PC-3 (cell line): ENCODE data around the gene GABBR2. TPM values are rescaled to one million over a fixed set of nuclear protein-coding genes. Genes with fewer than 3 reads are reported as not detected.

Source experiments
- ATAC-seq: fragments of 200-7000 bp; cut with Tn5 transposase; 2 replicates; pipeline ENCODE4 v1.9.1; 2020; ENCODE audit warnings: mild to moderate bottlenecking, moderate library complexity
- BruUV-seq: library from RNA; stranded (reverse); fragments of 400-500 nt; replicated peaks from 2 replicates; lab custom pipeline; 2021; lab: Mats Ljungman, UMichigan
- CTCF ChIA-PET: fragments of 300-600 bp; sonication (Branson Sonifier 250); formaldehyde crosslinking; loops from one replicate; lab custom pipeline; 2022; ENCODE audit warnings: antibody characterized with exemption; lab: Charles Lee
- POLR2A ChIA-PET: fragments of 300-600 bp; sonication (Branson Sonifier 250); formaldehyde crosslinking; loops from one replicate; lab custom pipeline; 2022; ENCODE audit warnings: antibody characterized with exemption; ENCODE audit not compliant: unreplicated experiment; lab: Charles Lee
- DNase-seq: peaks from one replicate; pipeline ENCODE4 v3.0.0-alpha.2; 2015
- H2AFZ ChIP-seq: fragments of 300-600 bp; sonication (generic); 2 replicates; pipeline ENCODE4 v1.6.0; 2016; ENCODE audit warnings: antibody characterized with exemption, low read length
- H3F3A ChIP-seq: fragments of 300-600 bp; sonication (generic); one replicate; pipeline ENCODE4 v1.6.0; 2017; ENCODE audit warnings: antibody characterized with exemption, low read length, control low read depth, mild to moderate bottlenecking; ENCODE audit not compliant: unreplicated experiment
- H3K27ac ChIP-seq: fragments of 300-600 bp; sonication (generic); 2 replicates; pipeline ENCODE4 v1.5.1; 2016; ENCODE audit warnings: mild to moderate bottlenecking, low read length
- H3K27me3 ChIP-seq: fragments of 300-600 bp; sonication (generic); 2 replicates; pipeline ENCODE4 v1.6.1; 2016; ENCODE audit warnings: low read length, mixed read lengths
- H3K36me3 ChIP-seq: fragments of 300-600 bp; sonication (generic); 2 replicates; pipeline ENCODE4 v1.6.1; 2016; ENCODE audit warnings: low read depth, mixed run types, low read length, mixed read lengths
- H3K4me1 ChIP-seq: fragments of 300-600 bp; sonication (generic); 2 replicates; pipeline ENCODE4 v1.5.1; 2016; ENCODE audit warnings: low read length; ENCODE audit not compliant: insufficient read depth
- H3K4me2 ChIP-seq: fragments of 300-600 bp; sonication (generic); 2 replicates; pipeline ENCODE4 v1.6.0; 2016; ENCODE audit warnings: low read length
- H3K4me3 ChIP-seq: fragments of 300-600 bp; sonication (generic); 2 replicates; pipeline ENCODE4 v1.5.1; 2016; ENCODE audit warnings: mild to moderate bottlenecking, low read length, mixed read lengths
- H3K79me2 ChIP-seq: fragments of 300-600 bp; sonication (generic); 2 replicates; pipeline ENCODE4 v1.6.1; 2017; ENCODE audit warnings: low read length, mixed read lengths
- H3K9ac ChIP-seq: fragments of 300-600 bp; sonication (generic); 2 replicates; pipeline ENCODE4 v1.6.0; 2016; ENCODE audit warnings: mild to moderate bottlenecking, low read length
- H3K9me2 ChIP-seq: fragments of 300-600 bp; sonication (generic); replicated peaks from 2 replicates; pipeline ENCODE4 v1.6.1; 2016; ENCODE audit warnings: mixed run types, low read length, mixed read lengths
- H3K9me3 ChIP-seq: fragments of 300-600 bp; sonication (generic); 2 replicates; pipeline ENCODE4 v1.6.1; 2016; ENCODE audit warnings: low read length, mixed read lengths
- H4K20me1 ChIP-seq: fragments of 300-600 bp; sonication (generic); 2 replicates; pipeline ENCODE4 v1.6.1; 2016; ENCODE audit warnings: low read length, mixed read lengths
- EZH2 ChIP-seq: fragments of 300-600 bp; sonication (generic); IDR thresholded peaks from one replicate; pipeline ENCODE4 v1.6.1; 2017; ENCODE audit warnings: antibody characterized with exemption, mild to moderate bottlenecking, low read length; ENCODE audit not compliant: unreplicated experiment
- EZH2phosphoT487 ChIP-seq: fragments of 300-600 bp; sonication (generic); IDR thresholded peaks from 2 replicates; pipeline ENCODE4 v1.6.1; 2018; ENCODE audit warnings: mild to moderate bottlenecking, antibody characterized with exemption, low read length, borderline replicate concordance
- intact Hi-C: fragments of 100-400 bp; cut with micrococcal nuclease; formaldehyde crosslinking; loops from 2 replicates; pipeline ENCODE4 v1.9.0; 2023
- total RNA-seq: library from RNA; depleted of rRNA; stranded (reverse); fragments of >200 nt; gene quantifications from 2 replicates; pipeline ENCODE4 v1.2.3, GENCODE V29; 2014
- TF ChIP-seq, protein P1 (sequence below): fragments of 300-600 bp; sonication (generic); conservative IDR thresholded peaks from 2 replicates; pipeline ENCODE4 v1.5.1; 2017; ENCODE audit warnings: antibody characterized with exemption, low read depth, mild to moderate bottlenecking, low read length

Gene GABBR2
- total RNA-seq, 1 experiment from 2014 or later = 0.44 TPM

- H3K27ac ChIP-seq = no peak overlapping the region
- ChIA-PET CTCF (no interaction called here), POLR2A (no interaction called here)
- H3K9me2 ChIP-seq = no peaks in the 10 kb centered on the region
- TF ChIP-seq EZH2 = no peak
- TF ChIP-seq EZH2phosphoT487 = no peak
- TF ChIP-seq, protein P1, sequence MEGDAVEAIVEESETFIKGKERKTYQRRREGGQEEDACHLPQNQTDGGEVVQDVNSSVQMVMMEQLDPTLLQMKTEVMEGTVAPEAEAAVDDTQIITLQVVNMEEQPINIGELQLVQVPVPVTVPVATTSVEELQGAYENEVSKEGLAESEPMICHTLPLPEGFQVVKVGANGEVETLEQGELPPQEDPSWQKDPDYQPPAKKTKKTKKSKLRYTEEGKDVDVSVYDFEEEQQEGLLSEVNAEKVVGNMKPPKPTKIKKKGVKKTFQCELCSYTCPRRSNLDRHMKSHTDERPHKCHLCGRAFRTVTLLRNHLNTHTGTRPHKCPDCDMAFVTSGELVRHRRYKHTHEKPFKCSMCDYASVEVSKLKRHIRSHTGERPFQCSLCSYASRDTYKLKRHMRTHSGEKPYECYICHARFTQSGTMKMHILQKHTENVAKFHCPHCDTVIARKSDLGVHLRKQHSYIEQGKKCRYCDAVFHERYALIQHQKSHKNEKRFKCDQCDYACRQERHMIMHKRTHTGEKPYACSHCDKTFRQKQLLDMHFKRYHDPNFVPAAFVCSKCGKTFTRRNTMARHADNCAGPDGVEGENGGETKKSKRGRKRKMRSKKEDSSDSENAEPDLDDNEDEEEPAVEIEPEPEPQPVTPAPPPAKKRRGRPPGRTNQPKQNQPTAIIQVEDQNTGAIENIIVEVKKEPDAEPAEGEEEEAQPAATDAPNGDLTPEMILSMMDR = no peak
- no peak overlapping the region for H3K9ac ChIP-seq
- no peaks in the 10 kb centered on the region for H3F3A ChIP-seq
- no peak for DNase-seq
- H2AFZ ChIP-seq = no peak overlapping the region
- H3K27me3 ChIP-seq = no peaks in the 10 kb centered on the region
- ATAC-seq = no peak
- H3K79me2 ChIP-seq = no peaks in the 10 kb centered on the region
- H4K20me1 ChIP-seq = no peaks in the 10 kb centered on the region
- H3K4me1 ChIP-seq = peaks cover 8% of the 10 kb centered on the region
- no peak overlapping the region for H3K4me2 ChIP-seq
- no peaks in the 10 kb centered on the region for H3K9me3 ChIP-seq
- intact Hi-C loops = no loop called here
- H3K4me3 ChIP-seq = no peak overlapping the region
- BruUV-seq = no TSS peak
- H3K36me3 ChIP-seq = no peaks in the 10 kb centered on the region
Observed at GRCh38 chr9:98570663-98571440, 137.9 kb downstream of the GABBR2 start.

DNA sequence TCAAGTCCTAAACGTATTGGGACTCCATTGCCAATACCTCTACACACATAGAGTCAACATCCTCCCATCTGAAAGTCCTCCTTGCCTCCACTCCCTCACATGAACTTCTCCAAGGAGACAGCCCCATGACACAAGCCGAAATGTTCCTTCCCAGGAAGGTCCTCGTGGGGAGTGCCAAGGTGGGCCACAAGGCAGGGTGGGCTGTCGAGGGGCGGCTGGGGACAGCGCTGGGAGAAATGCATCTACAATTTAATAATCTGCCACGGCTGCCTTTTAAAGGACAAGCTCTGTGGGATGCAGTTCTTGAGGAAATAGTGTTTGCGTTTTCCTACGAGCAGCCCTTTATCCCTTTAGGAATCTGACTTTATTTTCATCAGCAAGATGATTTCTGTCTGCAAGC is 138.7 kb downstream of the GABBR2 start:
- CTCF ChIA-PET = no interaction called here
- TF ChIP-seq EZH2phosphoT487 (no peak), EZH2 (no peak)
- TF ChIP-seq, protein P1 = no peak
- ATAC-seq = no peak
- no peak overlapping the region for H3K9ac ChIP-seq
- H3K27me3 ChIP-seq = no peaks in the 10 kb centered on the region
- H3K4me1 ChIP-seq = peaks cover under 1% of the 10 kb centered on the region; the same call in 1 of the 2 replicates
- H3K4me2 ChIP-seq = no peak overlapping the region
- H3F3A ChIP-seq = no peaks in the 10 kb centered on the region
- H3K27ac ChIP-seq = no peak overlapping the region
- POLR2A ChIA-PET = no interaction called here
- no peaks in the 10 kb centered on the region for H4K20me1 ChIP-seq
- no peak overlapping the region for H3K4me3 ChIP-seq
- no TSS peak for BruUV-seq
- intact Hi-C loops = no loop called here
- H3K36me3 ChIP-seq = no peaks in the 10 kb centered on the region
- no peaks in the 10 kb centered on the region for H3K9me3 ChIP-seq
- no peak for DNase-seq
- no peaks in the 10 kb centered on the region for H3K9me2 ChIP-seq
- H2AFZ ChIP-seq = no peak overlapping the region
- no peaks in the 10 kb centered on the region for H3K79me2 ChIP-seq

DNA sequence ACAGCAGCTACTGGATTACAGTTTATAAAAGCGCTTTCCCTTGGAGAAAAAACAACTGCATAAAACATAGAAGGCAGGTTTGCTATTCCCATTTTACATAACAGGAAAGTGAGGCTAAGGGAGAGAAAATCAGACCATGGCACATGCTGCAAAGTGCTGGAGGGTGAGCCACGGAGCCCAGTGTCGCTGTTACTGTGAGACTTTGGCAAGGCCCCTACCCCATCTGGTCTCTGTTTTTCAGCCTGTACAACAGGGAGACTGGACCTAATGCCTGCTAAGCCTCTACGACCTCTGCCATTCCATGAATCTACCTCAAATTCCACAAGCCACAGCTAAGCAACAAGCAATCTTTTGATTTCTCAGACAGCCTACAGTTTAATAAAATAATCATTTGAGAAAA is 139.2 kb downstream of the GABBR2 start:
- H3K79me2 ChIP-seq = no peaks in the 10 kb centered on the region
- no peak overlapping the region for H3K9ac ChIP-seq
- no peaks in the 10 kb centered on the region for H3K36me3 ChIP-seq
- intact Hi-C loops = no loop called here
- ChIA-PET CTCF (no interaction called here), POLR2A (no interaction called here)
- no peak overlapping the region for H3K4me3 ChIP-seq
- no TSS peak for BruUV-seq
- H4K20me1 ChIP-seq = no peaks in the 10 kb centered on the region
- no peak for DNase-seq
- H3K9me2 ChIP-seq = no peaks in the 10 kb centered on the region
- H3K27me3 ChIP-seq = no peaks in the 10 kb centered on the region
- ATAC-seq = no peak
- H3K4me1 ChIP-seq = no peaks in the 10 kb centered on the region
- H3K9me3 ChIP-seq = no peaks in the 10 kb centered on the region
- H3F3A ChIP-seq = no peaks in the 10 kb centered on the region
- no peak overlapping the region for H3K27ac ChIP-seq
- H3K4me2 ChIP-seq = no peak overlapping the region
- no peak overlapping the region for H2AFZ ChIP-seq
- TF ChIP-seq EZH2 (no peak), EZH2phosphoT487 (no peak)
- TF ChIP-seq, protein P1 = no peak
